Activated gamma-delta T cell treated with anti-CD3 and anti-CD28 coated beads, Interleukin-2, amount 50 U/mL, for 16 hours (primary cell): ENCODE results near the gene CACNA2D3.

Experiments
- DNase-seq: peaks from one replicate; pipeline ENCODE4 v3.0.0-alpha.2; 2020; ENCODE audit warnings: low read depth

CACNA2D3 gene

DNA sequence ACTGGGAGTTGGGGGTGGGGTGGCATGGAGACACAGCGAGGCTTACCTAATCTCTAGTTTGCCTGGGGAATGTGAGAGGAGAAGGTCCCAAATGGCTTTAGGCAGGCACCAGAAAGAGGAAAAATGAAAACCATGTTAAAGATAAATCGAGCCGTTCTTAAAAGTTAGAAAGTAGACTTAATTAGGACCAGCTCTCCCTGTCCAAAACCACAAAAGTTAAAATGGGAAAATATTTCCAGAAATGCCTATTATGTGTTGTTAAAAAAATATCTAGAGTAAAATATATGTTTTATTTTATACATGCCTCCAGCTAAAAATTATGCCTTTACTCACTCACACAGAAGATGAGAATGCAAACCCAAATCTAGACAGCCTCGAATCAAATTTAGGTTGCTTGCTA lies 755.4 kb downstream of the CACNA2D3 start:
- no peak for DNase-seq

DNA sequence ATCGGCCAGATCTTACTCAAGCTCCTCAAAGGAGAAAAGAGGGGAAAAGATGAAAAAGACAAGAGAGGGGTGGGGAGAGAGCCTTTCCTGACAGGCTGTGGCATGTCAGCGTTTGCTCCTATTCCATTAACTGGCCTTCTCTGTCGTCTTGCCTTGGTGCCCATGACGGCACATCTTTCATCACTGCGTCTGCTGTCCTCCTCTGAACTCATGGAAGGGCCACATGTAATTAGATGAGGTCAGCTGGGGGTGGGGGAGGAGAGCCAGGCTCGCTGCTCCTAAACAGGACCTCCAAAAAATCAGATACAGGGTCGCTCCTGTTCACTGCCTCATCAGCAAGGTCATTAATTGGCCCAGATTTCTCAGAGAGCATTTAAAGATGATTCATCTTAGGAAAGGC lies 755.8 kb downstream of the CACNA2D3 start:
- no peak for DNase-seq

DNA sequence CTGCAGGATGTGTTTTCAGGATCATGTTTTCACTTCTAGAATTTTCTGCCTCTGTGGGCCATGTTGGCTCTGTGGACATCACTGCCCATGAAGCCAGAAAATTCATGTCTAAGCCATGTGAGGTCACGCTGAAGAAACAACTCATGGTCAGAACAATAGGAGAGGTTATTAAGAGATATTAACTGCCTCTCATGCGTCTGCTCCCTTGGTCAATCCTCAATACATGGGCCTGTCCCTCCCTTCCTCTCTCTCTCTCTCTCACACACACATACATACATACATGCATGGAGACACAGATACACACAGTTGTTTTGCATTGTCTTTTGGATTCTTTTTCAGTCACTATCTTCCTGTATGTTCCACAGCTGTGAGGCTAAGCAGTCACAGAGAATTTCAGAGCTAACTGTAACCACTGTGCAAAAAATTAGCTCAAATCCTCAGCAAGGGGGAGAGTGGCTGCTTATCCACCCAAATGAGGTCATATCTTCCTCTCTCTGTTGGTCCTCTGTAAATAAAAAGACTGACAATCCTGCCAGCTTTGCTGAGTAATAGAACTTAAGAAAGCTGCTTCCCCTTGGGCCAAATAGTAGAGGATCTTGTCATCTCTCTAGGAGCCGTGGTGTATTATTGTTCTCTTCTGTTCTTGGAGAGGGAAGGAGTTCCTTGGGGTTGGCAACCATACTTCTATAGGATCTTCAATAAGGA lies 759.9 kb downstream of the CACNA2D3 start:
- DNase-seq: no peak

DNA sequence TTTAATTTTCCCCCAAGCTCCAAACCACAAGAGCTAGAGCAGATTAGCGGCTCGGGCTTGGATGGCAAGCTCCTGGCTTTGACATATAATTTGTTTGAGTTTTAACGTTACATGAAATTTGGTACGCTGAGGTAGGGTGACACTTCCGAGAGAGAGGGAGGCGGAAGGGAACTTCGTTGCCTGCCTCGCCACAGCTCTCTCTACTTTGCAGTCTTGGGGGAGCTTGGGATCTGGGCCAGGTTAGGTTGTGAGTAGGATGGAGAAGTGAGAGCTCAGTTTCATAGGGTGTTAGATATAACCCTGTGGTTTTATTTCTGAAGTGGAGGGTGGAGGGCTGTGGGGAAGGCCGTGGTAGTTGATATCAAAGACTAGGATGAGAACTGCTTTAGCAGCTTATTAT lies 765.8 kb downstream of the CACNA2D3 start:
- no peak for DNase-seq

DNA sequence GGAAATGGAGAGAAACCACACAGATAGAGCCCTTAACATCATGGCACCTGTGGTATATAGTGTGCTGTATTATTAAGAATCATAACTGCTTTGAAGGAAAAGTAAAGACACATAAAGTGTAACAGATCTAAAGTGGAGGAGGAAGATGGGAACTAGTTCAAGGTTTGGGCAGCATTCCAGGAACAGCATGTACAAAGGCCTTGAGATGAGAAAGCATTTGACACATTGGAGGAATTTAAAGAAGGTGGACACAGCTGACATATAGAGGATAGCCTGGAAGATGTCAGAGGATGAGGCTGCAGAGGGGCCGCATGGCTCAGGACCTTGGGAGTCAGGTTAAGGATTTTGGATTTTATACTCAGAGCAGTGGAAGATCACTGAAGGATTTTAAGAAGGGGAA lies 766.5 kb downstream of the CACNA2D3 start:
- no peak for DNase-seq

DNA sequence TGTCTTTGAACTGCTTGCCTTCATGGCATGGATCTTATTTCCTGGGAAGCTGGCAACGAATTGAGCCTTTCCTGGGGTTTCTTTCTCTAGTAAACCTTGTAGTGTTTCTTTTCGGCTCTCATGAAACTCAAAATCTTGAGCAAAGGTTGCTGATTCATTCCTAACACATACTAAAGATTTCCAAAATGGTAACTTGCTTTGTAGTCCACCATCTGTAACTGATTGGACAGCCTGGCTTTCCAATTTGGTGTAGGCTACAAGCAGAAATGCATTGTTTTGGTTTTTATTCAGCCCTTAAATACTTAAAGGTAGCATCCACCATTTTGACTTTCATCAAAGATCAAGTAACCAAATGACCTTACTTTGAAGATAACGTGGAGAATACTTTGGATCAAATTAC lies 767.4 kb downstream of the CACNA2D3 start:
- DNase-seq: no peak

DNA sequence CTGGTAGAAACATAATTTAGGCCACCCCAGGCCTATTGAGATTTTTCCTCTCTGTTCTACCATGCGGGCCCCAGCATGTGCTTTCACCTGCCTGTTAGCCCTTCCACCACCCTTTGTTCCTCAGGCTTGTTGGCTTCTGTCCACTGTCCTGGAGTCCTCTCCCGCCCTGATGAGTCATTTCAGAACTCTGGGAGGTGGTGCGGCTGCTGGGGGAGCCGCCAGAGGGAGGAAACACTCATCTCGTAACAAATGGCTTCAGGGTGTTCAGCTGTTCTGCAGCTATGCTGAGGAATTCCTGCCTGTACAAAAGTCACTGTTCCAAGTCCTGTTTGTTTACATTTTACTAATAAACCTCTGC lies 769.2 kb downstream of the CACNA2D3 start:
- no peak for DNase-seq

DNA sequence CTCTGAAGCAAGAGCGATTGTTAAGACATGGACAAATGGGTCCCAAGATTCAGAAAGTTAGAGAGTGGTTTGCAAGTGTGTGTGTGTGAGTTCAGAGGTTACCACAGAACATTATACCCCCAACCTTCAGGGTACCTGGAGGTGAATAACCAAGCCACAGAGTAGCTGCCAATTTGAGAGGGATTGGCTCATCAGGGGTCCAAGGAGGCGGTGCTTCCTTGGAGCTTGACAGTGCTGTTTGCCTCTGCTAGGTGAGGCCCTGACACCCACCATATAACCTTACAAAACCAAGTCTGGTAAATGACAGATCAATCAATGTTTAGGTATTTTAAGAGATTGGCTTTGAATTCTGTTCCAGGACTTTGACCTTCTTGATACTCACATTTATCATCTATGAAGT lies 769.8 kb downstream of the CACNA2D3 start:
- no peak for DNase-seq

DNA sequence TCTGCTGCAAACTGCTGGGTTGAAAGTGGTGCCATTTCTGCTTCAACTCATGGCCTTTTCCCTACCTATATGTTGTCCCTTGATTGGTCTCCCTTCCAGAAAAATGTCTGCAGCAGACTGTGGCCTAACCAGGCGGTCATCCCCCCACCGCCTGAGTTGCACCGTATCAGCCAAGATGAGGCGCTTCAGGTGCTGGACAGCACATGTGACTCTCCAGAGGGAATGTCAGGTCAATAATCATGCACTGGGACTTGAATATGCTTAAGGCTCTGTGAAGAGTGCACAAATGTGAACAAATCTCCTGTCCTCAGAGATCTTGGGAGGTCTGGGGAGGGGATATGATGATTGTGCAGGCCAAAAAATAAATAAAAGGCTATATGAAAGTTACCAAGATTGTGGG lies 773.3 kb downstream of the CACNA2D3 start:
- no peak for DNase-seq

DNA sequence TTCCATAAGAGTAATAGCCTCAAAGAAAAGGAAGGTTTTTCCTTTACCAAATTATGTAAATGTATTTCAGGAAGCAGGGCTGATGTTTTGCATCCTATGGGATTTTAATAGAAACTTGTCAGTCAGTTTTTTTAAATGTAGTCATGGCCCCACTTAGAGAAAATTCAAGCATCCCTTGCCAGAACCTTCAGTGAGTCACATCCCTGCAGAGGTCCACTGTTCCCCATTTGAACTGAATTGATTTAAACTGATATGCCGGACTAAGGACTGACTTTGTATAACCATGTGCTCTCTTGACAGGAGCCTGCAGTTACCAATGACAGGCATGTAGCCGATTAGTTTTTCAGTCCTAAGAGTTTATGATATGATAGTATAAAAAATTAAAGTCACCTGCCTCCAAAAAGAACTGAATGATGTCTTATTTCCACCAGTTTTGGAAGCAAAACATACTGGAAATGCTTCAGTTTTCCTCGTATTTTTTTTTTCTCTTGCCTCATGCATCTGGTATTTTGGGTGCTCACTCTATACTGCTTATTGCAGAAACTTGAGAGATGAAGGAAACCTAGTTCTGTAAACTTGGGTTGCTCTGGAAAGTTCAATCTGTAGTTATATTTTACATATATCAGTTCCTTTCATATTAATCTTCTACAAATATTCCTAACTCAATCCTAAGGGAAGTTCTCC lies 774.8 kb downstream of the CACNA2D3 start:
- DNase-seq: no peak

DNA sequence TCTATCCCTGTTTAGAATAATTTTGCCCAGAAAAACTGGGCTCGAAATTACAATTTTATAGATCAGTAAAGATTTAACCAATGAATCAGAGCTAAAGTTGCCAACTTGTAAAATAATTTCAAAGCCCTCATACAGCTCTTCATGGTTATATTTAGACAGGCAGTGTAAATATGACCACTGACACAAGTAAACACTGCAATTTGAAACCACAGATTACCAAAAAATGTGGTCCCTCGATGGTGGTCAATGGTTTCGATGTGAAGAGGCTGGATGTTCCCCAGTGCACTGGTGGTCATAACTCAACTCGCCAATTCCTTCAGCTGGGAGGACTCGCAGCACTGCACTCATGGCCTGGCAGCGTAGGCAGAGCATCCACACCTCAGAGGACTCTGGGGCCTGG lies 776.9 kb downstream of the CACNA2D3 start:
- DNase-seq: no peak

DNA sequence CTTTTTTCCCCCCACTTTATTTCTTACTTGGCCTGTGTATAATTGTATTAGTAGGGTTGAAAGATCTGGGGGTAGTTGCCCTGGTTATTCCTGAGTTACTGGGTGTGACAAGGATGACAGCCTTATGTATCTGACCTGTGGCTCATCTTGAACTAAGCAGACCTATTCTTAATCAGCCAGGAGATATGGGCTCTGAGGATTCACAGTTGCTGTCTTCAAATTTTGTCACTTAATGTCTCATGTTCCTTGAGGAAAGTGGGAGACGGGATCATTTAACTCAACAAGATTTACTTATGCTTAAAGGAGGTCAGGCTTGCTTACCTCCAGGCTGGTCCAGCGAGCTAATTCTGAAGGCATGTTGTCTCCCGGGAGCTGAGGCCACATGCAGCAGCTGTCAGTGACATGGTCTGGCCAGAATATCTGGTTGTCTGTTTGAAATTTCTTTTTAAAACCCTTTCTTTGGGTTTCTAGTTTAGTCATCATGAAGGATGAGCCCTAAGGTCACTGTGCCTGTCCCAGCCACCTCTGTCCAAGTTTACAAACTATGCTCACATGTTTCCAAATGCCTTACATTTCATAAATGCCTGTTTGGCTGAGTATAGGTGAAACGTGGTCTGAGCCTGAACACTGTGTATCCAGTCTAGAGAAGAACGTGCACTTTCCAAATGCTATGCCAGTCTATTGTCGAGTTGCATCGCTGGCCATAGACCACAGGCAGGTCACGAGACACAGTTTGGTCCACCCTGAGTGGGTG lies 778.7 kb downstream of the CACNA2D3 start:
- DNase-seq: no peak

DNA sequence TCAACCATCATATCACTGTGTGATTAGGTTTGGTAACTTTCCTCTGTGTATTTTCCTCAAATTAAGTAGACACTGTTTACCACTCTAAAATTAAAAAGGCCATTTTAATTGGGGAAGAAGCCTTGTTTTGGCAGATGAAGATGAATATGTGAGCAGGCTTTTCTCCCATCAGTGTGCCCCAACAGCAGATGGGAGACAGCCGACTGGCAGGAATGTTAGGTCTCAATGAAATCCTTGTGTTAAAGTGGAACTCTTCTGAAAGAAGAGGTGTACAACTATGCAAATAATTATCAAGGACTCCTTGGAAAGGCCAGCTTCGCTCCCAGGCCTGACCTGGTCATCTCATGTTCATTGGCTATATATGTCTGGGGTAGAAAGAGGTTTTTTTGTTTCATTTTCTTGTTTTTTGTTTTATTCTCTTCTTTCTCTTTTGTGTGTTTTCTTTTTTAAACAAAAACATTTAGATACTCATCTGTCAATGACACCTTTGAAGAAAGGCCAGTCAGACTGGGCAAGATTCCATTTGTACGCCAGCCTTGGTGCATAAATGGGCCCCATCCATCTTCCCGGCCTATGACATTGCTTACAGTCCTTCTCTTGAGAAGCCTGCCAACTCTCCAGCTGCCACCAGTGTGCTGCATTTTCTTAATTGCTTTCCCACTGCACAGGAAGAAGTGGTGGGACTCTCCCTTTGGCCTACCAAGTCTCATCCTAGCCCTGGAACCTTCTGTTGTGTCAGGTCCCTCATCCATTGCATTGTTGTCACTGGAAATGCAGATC lies 779.7 kb downstream of the CACNA2D3 start:
- DNase-seq: no peak

DNA sequence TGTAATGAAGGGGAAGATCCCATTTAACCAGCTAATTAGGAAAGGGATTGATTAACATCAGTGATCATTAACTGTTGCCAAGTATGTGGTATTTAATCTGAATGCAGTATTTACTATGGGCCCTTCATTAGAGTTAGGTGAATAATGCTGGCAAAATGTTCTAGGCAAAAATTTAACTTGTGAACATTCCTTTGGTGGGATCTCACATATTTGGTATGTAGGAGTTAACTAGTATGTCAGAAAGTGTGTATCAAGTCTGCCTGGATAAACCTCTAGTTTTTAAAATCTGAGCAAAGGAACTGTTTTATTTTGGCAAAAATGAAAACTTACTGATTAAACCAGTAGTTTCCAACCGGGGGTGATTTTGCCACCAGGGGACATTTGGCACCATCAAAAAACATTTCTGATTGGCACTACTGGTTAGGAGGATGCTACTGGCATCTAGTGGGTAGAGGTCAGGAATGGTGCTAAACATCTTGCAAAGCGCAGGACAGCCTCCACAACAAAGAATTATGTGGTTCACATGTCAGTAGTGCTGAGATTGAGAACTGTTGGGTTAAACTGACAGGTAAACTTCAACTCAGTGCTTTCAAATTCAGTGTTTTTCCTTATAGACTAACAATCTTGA lies 783.0 kb downstream of the CACNA2D3 start:
- no peak for DNase-seq

DNA sequence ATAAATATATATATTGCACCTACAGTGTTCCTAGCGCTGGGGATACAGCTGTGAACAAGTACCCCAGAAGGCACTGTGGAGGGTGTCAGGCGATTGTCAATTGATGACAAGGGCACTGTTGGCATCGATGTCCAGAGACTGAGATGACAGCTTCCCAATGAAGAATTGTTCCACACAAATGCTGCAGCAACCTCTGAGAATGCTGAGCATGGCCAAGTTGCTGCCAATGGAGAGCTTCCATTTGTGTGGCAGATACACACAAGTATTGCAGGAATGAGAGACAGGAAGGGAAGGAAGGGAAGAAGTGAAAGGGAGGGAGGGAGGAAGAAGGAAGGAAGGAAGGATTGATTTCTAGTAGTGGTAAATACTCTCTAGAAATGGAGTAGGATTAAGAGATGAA lies 783.6 kb downstream of the CACNA2D3 start:
- DNase-seq: no peak

DNA sequence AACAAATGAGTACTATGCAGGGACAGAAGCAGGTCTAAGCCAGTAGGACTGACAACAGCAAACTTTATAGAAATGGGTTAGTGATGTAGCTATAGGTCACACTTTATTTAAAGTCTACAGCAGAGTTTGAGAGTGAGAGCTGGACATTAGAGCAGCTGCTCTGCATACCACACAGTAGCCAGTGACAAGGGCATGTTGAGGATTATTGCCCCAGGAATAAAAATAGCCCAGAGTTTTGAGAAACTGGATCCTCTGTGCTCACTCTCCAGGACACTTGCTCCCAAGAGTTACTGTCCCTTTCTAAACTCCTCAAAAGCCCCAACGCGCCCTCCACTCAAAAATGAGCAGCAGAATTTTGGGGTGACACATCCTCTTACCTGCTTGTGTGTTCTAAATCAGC lies 784.4 kb downstream of the CACNA2D3 start:
- DNase-seq: no peak

DNA sequence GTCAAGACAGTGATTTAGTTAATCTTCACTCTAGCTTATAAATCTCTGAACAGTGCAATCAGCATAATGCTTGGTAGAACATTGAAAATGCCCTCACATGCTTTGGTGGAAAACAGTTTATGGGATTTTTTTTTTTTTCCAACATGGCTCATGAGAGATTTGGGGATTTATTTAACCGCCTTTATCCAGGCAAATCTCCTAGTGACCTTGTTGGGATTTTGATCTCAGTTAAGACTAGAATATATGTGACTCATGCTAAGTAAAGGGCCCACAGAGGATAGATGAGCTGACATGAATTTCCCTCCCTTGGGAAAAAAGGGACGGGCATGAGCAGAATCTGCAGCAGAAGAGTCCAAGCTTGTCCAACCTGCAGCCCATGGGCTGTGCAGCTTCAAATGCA lies 786.8 kb downstream of the CACNA2D3 start:
- no peak for DNase-seq

DNA sequence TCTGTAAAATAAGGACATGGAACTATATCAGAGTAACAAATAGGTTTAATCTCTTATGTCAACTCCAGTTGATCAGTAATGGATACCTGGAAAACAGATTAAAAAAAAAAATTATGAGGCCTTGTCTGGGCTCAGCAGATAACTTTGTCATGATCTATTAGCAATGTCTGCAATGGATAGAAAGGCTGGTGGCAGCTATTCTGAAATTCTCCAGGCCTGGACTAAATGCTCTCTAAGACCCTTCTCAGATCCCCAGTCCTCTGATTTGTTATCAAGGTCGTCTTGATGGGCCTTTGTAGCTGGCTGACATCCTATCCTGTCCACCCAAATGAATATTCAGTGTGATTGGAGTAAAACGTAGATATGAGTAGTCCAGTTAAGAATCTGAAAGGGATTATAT lies 791.8 kb downstream of the CACNA2D3 start:
- no peak for DNase-seq

DNA sequence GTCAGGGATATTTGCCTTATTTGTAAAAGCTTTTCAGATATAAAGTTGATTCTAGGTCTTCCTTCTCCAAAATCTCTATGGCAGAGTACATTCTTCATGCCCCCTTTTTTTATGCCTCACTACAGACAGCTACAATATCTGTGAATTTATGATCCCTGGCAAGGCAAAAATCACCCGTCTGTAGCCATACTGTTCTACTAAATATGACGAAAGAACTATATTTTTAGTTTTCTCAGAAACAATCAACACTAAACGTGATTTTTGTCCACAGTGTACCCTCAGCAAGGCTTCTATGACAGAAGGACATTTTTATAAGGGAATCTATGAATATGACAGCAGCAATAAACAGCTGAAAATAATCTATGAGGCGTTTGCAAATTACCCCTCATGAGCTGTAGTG lies 792.8 kb downstream of the CACNA2D3 start:
- DNase-seq: no peak

DNA sequence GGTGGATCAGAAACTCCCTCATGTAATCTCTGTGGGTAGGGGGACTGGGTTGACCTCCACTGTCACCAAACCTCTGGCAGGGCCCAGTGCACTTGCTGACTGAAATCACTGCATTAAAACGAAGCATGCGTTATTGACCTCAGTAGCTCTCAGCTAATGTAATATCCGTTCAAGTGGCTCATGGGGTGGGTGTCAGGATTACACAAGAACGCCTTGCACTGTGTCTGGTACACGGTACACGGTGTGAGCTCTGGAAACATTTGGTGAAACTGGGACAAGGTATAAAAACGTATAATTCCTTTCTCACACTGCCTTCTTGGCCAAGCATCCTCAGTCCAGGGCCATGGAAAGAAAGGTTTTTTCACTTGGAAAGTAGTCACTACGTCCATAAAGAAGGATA lies 793.6 kb downstream of the CACNA2D3 start:
- DNase-seq: no peak

DNA sequence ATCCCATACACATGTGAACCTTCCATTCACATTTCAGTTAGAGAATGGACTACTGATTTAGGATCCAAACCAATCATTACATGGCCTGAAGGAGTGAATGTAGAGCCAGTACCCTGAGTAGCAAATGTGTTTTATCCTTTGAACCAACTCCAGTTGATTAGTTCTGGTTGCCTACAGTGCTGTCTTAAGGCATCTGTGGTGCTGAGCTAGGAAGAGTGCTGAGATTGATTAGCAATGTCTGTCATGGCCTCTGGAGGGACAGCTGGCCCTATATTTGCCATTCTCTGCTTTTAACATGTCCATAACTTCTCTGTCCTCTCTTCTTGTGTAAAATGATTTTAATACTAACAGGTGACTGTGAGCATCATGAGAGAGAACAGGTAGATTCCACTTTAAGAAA lies 794.4 kb downstream of the CACNA2D3 start:
- no peak for DNase-seq

DNA sequence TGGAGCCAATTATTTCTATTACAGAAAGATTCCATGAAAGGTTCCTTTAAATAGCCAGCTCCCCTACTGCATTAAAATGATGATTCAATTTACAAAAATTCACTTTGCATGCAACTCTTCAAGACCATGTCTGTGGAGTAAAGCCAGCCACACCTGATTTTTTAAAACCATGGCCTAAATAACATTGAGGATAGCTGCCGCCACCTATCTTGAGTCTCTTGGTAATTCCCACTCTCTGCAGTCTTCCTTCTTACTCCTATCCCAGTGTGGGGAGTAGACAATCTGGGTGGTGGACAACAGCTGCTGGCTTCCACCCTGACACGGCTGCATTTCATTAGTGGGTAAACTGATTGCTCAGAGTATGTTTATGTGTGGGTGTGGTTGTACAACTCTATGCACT lies 794.8 kb downstream of the CACNA2D3 start:
- DNase-seq: no peak
